HG02610 (cell line): ENCODE measurements around the gene ANTXRL.
"Not testable (repeated sequence)": the region's sequence is repeated elsewhere in the genome, so short reads cannot be mapped to it uniquely, and the experiment has no call there.

Source experiments
- ATAC-seq: cut with Tn5 transposase; IDR thresholded peaks from one replicate; pipeline ENCODE4 v1.9.1; 2021; ENCODE audit warnings: mild to moderate bottlenecking, moderate library complexity; ENCODE audit not compliant: unreplicated experiment

The ANTXRL gene

DNA sequence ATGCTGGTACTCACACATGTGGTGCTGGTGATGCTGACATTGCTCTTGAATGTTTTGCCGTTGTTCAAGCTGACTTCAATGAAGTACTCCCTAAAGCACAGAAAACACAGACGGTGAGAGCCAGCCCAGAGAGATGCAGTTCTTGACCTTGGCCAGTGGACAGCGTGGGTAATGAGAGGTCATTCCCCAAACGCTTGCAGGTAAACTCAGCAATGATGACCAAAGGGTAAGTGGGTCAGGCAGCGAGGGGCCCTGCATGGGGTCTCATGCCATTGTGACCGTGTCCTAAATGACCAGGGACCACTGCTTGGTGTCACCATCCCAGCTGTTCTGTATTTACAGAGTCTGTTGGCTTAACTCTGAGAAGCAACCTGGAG, 32.8 kb upstream of the ANTXRL start:
- ATAC-seq, result no peak

DNA sequence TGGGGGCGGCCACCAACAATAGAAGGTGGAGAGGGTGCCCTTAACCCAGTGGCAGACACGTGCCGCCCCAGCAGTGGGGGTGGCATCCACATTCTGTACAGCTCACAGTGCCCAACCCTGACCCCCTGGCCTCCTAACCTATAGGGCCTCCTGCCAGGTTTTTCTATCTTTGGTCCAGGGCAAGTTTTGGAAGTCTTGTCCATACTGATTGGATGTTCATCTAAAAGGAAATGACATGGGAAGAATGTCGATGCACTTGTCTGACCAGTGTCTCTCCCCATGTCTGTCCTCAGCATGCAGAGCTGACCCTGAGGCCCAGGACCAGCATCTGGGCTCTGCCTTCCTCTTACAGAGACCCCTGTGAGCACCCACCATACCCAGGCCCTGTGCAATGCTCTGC, 32.3 kb upstream of the ANTXRL start:
- no peak for ATAC-seq

DNA sequence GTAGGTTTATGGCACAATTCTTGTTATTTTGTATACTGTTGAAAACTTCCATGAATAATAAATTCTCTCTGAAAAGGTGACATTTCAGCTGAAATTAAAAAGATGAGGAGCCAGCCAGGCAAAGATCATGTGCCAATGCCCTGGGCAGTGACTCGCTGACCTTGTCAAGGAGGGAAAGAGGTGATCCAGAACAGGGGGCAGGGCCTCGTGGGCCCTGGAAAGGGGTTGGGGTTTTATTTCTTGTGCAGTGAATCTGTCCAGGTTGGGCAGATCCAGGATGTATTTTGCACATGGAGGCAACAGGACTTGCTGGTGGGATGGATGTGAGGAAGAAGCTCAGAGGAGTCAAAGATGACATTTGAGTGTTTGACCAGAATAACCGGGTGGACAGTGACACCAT, 31.6 kb upstream of the ANTXRL start:
- ATAC-seq, result not testable (repeated sequence)

DNA sequence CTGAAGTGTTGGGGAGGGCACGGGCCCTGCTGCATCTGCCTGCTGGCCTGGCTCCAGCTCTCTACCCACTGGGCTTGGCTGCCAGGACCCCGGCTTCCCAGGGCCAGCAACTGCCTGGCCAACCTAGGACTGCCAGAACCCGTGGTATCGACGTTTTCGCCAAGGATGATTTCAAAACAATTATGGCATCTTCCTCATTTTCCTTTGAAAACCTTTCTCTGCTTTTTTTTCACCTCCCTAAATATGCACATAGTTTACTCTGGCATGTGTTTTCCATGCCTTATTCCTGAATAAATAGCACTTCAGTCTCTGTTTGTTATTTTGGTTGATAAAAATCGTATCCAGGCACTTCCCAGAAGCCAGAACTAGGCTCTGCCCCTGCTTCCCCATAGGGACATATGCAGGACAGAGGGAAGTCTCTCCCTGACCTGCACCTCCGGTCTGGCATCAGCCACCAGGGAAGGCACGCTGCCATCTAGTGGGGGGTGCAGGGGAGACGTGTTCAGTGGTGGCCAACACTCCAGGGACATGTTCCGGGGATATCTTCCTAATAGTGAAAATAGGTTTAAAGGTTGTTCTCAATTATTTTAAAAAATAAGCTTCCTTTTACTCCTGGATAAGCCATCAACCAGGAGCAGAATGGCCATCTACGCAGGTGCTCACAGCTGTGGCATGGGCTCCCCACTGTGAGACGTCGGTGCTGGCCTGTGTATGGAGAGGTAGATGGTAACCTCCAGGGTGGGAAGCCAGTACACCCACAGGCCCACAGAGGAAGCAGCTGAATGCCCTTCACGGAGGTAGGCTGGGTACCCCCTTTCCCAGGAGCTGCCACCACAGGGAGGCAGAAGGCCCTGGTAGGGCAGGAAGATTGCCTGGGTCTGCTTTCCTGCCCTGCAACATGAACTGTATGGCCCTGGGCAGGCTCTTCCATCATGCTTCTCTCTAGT, 30.7 kb upstream of the ANTXRL start:
- ATAC-seq, result no peak

DNA sequence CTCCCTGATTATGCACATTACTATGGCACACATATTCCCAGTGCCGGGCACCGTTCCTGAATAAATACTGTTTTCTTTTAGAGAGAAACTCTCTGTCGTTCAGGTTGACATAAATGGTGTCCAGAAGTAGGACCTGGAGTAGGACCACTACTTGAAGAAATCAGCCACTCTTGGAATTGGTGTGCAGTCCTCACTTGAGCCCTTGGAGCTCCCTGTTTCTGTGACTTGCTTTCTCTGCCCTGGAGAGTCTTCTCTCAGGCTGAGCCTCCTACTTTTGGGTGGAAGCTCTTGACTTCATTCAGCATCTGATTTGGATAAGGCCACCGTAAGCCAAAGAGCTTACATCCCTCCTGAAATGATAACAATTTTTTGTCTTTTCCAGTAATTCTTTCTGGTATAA, 29.7 kb upstream of the ANTXRL start:
- no peak for ATAC-seq

DNA sequence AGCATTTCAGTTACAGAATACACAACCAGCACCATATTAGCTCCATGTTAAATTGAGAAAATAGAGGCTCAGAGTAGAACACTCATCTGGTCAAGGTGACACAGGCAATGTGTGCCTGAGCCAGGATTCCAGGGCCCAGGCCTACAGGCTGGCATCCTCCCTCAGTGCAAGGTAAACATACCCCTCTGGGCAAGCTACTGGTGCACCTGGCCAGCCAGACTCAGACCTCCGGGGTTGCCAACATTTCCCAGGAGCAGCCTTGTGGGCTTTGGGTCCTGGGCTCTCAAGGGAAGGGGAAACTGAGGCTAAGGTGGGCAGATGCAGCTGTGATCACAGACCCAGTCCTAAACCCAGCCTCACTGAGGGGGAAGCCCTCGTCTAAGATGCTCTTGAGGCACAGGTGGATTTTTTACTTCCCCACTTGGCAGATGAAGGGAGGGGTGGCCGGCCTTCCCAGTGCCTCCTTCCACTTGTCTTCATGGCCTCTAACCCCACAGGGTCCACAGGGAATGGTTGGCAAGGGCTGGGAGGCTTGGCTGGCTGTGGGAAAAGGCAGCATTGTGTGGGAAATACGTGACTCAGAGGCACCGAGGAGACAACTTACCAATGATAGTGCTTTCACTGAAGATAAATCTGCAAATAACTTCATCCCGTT, 23.8 kb upstream of the ANTXRL start:
- not testable (repeated sequence) for ATAC-seq

DNA sequence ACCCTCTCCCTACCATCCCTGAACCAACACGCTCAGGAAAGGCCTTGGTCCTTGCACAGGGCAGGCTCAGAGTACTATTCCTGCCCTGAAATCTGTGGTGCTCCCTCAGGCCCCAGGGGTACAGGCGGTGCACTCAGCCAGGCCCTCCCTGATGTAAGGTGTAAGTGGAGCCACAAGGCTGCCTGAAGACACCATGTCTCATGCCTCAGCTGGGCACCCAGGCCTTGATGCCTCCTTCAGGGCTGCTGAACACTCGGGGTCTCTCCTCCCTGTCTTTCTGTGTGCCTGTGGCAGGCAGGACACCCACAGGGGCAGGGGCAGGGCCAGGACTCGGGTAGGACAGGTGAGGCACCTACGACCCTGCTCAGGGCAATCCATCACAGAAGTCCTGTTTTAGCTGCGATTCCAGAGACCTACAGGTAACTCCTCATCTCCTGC, 22.9 kb upstream of the ANTXRL start:
- ATAC-seq, result no peak

DNA sequence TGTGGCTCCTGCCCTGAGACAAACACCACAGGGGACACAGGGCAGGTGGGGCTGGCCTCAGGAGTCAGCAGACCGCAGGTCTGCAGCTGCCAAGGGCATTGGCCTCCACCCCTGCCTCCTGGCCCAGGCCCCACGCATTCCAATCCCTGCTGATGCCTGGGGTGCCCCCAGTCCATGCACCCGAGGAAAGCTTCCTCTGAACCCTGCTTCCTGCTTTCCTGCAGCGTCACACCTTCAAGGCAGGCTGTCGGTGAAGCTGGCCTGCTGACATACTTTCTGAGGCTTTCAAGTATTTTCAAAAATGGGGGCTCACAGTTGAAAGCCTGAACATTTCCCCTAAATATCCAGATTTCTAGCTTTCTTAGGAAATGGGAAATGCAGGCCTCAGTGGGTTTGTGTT, 22.5 kb upstream of the ANTXRL start:
- ATAC-seq, result no peak

DNA sequence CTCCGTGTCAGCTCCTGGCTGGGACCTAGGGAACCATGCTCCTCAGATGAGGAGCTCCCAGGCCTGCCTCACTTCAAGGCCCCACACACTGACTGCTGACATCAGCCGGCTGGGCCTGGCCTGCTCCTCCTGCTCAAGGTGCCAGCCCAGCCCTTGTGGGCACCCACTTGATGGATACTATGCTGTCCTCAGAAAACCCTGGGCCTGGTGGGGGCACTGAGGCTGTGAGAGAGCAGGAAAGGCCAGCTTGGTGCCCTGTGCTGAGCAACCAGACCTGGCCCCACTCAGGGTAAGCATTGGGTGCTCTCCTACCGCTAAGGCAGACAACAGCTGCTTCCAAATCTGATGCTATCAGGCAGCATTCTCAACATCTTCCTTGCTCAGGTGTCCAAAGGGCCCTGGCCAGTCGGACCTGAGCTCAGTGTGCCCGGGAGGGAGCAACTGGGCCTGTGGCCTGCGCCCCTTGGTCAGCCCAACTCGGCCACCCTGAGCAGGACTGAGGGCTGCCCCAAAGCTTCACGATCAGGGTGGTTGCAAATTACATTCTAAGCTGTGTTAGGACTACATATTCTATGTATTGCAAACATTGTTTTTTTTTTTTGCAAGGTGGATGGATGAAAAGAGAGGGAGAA, 21.9 kb upstream of the ANTXRL start:
- no peak for ATAC-seq

DNA sequence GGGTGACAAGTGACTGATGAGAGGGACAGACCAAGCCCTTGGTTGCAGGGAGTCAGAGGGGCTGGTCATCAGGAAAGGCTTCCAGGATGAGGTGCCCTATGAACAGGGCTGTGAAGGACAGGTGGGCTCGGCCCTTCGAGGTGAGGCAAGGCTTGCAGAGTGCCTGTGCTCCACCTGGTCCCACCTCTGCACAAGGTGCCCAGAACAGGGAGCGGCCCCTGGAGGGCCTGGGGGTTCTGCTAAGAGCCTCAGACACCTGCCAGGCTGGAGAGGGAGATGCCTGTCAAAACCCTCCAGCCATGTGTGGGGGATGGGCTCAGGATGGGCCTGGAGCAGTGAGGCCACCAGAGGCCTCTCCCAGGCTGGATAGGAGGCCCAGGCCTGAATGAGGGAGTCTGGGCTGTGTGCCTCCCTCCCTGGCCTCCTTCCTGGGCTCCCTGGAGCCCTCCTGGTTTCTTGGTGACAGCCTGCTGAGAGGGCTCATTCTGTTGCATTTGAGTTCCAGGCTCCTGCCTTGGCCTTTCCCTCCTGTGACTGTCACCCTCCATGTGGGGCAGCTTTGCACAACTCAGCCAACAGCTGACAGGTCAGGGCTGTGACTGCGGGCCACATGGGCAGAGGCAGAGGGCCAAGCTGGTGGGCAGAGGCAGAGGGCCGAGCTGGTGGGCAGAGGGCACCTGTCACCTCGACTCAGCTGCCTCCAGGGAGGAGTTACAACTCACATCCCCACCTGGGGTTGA, 21.1 kb upstream of the ANTXRL start:
- not testable (repeated sequence) for ATAC-seq

DNA sequence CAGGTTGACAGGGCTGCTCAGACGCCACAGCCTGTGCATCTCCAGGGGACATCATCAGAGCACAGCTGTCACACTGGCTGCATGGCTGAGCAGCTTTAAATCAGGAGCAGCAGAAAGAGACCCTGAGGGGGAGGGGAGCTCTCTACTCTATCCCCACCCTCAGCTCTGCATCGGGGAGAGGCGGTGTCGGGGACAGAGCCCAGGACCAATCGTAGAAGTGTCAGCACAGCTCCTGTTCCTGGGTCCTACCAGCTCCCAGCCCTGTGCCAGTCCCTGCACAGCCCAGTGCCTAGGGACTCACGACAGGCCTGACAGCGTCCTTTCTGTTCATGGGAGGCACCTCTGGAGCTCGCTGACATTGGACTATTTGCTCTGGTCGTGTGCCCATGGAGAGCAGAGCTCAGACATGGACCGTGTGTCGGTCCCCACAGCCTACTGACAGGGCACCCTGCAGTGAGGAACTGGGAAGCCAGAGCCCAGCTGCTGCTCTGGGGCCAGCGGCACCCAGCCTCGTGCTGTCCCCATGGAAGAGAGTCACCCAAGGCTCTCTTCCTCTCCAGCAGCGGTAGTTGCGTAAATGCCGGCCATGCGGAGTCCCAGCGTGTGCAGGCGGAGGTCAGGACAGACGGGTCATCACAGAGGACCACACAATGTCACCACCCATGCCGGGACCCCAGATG, 20.4 kb upstream of the ANTXRL start:
- no peak for ATAC-seq

DNA sequence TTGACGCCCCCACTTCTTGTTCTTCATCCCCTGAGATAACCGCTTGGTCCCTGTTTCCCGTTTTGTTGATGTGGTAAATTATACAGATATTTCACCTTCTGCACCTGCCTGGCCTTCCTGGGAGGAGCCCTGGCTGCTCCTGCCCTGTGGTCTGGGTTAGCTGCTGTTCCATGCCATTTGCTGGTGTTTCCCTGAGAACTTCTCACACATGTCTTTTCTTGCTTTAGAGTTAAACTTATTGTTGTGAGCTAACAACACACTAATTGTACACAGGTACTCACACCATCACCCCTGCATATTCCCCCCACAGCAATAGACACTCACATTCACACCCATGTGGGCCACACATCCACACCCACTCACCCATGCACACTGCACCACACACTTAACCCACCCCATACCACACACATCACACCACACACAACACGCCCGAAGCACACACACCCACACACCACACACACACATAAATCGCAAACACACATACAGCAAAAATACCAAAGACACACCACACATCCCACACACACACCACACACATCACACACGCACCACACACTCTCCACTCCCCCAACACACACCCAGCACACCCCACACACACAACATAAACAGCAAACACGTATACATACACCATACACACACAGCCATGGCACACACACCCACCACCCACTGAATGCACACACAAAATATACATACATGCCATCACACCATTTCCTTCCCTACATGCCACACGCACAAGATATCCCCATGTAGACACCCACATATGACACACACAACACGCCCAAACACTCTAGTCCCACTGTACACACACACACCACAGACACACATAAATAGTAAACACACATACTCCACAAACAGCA, 19.4 kb upstream of the ANTXRL start:
- no peak for ATAC-seq

DNA sequence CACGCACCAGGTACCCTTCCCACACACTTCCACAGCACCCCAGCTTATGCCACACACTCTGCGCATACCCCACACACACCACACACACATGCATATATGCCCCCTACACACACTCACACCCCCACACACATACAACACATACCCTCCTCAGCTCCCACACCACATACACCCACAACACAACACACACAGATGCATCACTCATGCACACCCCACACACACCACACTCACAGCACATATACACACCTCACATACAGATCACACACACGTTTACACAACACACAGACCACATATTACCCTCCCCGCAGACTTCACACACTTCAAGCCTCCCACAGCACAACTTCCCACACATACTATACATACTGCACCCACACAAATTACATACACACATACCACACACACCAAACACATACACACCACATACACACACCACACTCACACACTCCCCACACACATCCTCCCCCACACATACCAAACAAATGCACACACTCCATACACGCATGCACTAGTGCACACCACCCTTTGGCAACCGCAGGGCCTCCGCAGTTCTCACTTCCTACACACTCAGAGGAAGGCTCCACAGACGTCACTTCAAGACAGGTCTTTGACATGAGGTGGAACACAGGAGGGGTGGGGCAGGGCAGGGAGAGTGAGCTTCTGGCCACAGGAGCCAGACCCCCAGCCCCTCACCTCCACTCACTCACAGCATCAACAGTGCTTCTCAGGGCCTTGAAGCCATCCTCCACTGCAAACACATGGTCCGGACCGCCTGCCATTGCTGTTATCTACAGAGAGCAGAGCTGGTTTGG, 18.5 kb upstream of the ANTXRL start:
- ATAC-seq, result peak; percentile 73

DNA sequence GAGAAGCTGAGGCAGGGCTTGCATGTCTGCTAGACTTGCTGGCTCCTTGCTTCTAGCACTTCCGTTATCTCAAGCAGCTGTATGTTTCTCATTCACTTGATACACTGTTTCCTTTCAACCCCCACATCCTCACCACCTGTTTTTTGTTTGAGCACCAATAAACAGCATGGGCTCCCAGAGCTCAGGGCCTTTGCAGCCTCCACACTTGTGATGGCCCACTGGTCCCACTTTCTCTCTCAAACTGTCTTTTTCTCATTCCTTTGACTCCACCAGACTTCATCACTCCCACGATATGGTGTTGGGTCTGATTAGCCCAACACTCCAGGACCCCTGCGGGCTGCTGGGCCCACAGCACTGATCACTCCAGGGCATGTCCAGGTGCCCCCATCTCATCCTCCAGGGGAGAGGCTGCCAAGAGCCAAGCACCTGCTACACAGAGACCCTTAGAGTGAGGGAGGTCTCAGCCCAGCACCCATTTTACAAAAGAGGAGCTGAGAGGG, 17.2 kb upstream of the ANTXRL start:
- not testable (repeated sequence) for ATAC-seq

DNA sequence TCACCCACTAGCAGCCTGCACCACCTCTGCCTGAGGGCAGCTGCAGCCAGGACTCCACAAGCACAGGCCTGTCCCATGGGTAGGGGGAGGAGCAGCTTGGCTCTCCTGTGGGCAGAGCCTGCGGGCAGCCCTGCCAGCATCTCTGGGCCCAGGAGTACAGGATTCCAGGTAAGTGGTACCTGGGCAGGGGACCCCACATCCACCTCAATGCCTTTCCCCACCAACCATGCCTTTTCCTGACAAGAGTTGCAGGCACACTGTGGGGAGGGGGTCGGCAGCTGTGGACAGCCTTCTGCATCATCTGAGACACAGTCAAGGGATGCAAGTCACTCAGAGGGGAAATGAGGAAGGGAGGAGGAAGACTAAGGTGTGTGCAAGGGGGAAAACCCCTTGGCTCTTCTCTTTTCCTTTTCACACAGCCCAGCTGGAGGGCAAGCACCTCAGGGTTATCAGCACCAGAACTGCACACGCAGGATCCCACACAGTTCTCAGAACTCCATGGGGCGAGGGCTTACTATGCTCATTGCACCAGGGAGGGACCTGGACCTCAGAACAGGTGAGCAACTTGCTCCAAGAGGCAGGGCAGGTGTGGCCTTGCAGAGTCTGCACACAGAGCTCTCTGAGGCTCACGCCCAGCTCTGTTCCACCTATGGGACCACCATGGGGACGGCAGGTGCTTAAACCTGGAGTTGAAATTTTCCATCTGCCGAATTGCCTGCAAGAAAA, 16.5 kb upstream of the ANTXRL start:
- no peak for ATAC-seq

DNA sequence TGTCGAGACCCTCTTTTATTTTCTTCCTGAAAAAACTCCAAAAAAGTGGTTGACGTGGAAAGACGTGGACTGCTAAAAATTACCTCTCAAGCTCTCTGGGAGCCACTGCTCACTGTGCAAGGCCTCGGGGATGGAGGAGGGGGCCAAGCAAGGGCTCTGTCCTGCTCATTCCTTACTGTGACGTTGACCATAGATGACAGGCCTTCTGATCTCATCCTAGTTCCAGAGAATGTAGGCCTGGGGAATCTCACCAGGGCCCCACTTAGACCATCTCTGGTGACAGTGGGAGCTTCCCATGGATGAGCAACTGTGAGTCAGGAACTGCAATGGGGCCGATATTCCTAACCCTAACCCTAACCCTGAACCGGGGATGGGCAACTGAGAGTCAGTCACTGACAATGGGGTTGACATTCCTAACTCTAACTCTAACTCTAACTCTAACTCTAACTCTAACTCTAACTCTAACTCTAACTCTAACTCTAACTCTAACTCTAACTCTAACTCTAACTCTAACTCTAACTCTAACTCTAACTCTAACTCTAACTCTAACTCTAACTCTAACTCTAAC, 15.8 kb upstream of the ANTXRL start:
- ATAC-seq, result not testable (repeated sequence)

DNA sequence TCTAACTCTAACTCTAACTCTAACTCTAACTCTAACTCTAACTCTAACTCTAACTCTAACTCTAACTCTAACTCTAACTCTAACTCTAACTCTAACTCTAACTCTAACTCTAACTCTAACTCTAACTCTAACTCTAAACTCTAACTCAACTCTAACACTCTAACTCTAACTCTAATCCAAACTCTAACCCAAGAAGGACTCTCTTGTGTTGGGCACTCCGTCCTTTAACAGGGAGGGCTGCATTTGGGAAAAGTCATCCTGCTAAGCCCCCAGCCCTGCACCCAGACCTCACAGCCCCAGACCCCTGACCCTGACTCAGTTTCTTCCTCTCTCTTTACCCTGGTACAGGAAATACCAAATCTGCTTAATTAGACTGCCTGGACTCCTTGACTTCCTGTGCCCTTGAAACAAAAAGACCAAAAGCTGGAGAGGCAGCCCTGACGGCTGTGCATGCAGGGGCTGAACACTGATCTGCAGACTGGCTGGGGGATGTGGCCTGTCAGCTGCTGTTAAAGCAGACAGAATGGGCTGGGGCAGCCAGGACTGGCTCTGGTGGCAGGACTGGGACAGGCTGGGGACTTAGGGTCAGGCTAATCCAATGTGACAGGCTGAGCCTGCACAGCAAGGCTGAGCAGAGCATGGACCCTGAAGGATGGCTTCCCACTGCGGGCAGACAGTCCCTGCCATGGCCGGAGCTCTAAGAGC, 14.8 kb upstream of the ANTXRL start:
- ATAC-seq, result not testable (repeated sequence)
